HepG2 (cell line): ENCODE measurements around the gene APEX1. TPM values are rescaled to one million over a fixed set of nuclear protein-coding genes. Genes with fewer than 3 reads are reported as not detected.
A peak's percentile ranks its signal among the peaks of the same experiment; 100 is the strongest.

ENCODE experiments used
- ATF1 ChIP-seq: IDR thresholded peaks from 2 replicates; pipeline ENCODE4 v1.6.1; 2016; ENCODE audit warnings: mild to moderate bottlenecking, control low read depth
- CHCHD3 ChIP-seq: sonication (generic); formaldehyde crosslinking; IDR thresholded peaks from 2 replicates; pipeline ENCODE4 v1.8.0; 2022; ENCODE audit warnings: mild to moderate bottlenecking, missing genetic modification reagents, moderate library complexity
- KDM6A ChIP-seq: IDR thresholded peaks from 2 replicates; pipeline ENCODE4 v1.6.1; 2016; ENCODE audit warnings: low read depth
- KLF13 ChIP-seq: sonication (generic); formaldehyde crosslinking; IDR thresholded peaks from 2 replicates; pipeline ENCODE4 v1.4.0; 2020; ENCODE audit warnings: mild to moderate bottlenecking, missing genetic modification reagents
- MLXIP ChIP-seq: sonication (generic); formaldehyde crosslinking; IDR thresholded peaks from 2 replicates; pipeline ENCODE4 v1.9.0; 2021; ENCODE audit warnings: missing genetic modification reagents, borderline replicate concordance
- NCOA2 ChIP-seq: sonication (generic); formaldehyde crosslinking; IDR thresholded peaks from 2 replicates; pipeline ENCODE4 v1.8.0; 2022; ENCODE audit warnings: inconsistent platforms
- PAWR ChIP-seq: sonication (generic); formaldehyde crosslinking; IDR thresholded peaks from 2 replicates; pipeline ENCODE4 v1.4.0; 2020; ENCODE audit warnings: missing genetic modification reagents, mild to moderate bottlenecking, borderline replicate concordance
- POLR2AphosphoS5 ChIP-seq: IDR thresholded peaks from 2 replicates; pipeline ENCODE4 v1.6.1; 2012; ENCODE audit warnings: low read depth, low read length
- RFXANK ChIP-seq: IDR thresholded peaks from 2 replicates; pipeline ENCODE4 v1.6.1; 2016
- U2AF2 ChIP-seq: fragments of 200-400 bp; formaldehyde crosslinking; IDR thresholded peaks from 2 replicates; pipeline ENCODE4 v1.6.1; 2017; ENCODE audit warnings: low read depth, mild to moderate bottlenecking, low read length
- ZBTB3 ChIP-seq: sonication (generic); formaldehyde crosslinking; IDR thresholded peaks from 2 replicates; pipeline ENCODE4 v1.4.0; 2020; ENCODE audit warnings: low read depth, mild to moderate bottlenecking, moderate library complexity, missing genetic modification reagents, borderline replicate concordance
- ZC3H13 ChIP-seq: sonication (generic); formaldehyde crosslinking; IDR thresholded peaks from 2 replicates; pipeline ENCODE4 v1.8.1; 2023; ENCODE audit warnings: mild to moderate bottlenecking, missing genetic modification reagents, moderate library complexity
- ZC3H4 ChIP-seq: sonication (generic); formaldehyde crosslinking; IDR thresholded peaks from 2 replicates; pipeline ENCODE4 v1.4.0; 2020; ENCODE audit warnings: missing genetic modification reagents, borderline replicate concordance
- ZFX ChIP-seq: sonication (generic); formaldehyde crosslinking; IDR thresholded peaks from 2 replicates; pipeline ENCODE4 v1.4.0; 2020; ENCODE audit warnings: mild to moderate bottlenecking, low read depth, missing genetic modification reagents, moderate library complexity
- ZNF484 ChIP-seq: sonication (generic); formaldehyde crosslinking; IDR thresholded peaks from 2 replicates; pipeline ENCODE4 v1.5.1; 2020; ENCODE audit warnings: mild to moderate bottlenecking, low read depth, missing genetic modification reagents, borderline replicate concordance
- ZNF510 ChIP-seq: sonication (generic); formaldehyde crosslinking; IDR thresholded peaks from 2 replicates; pipeline ENCODE4 v1.4.0; 2020; ENCODE audit warnings: low read depth, mild to moderate bottlenecking, missing genetic modification reagents
- ZNF737 ChIP-seq: sonication (generic); formaldehyde crosslinking; IDR thresholded peaks from 2 replicates; pipeline ENCODE4 v1.5.0; 2020; ENCODE audit warnings: missing genetic modification reagents, mild to moderate bottlenecking, borderline replicate concordance
- ZNF749 ChIP-seq: sonication (generic); formaldehyde crosslinking; IDR thresholded peaks from 2 replicates; pipeline ENCODE4 v1.8.0; 2022; ENCODE audit warnings: mild to moderate bottlenecking, missing genetic modification reagents, moderate library complexity, borderline replicate concordance
- ZZZ3 ChIP-seq: sonication (generic); formaldehyde crosslinking; IDR thresholded peaks from 2 replicates; pipeline ENCODE4 v1.4.0; 2020; ENCODE audit warnings: missing genetic modification reagents, mild to moderate bottlenecking, borderline replicate concordance
- polyA plus RNA-seq, 8 experiments: library from polyadenylated mRNA; depleted of rRNA in 3 of 8; stranded (reverse) in 7 of 8; unstranded in 1 of 8; fragments of >200 nt; fragmentation: Illumina TruSeq in 4 of 8; extraction: Trizol in 4 of 8; gene quantifications; 2 replicates each; pipeline versions ENCODE4 v1.2.1 to v1.2.3, GENCODE V29; 2011 to 2016; ENCODE audit warnings: low read depth in 4 of 8, missing spikeins in 1 of 8, mixed read lengths in 1 of 8; ENCODE audit not compliant: insufficient read depth in 1 of 8
- total RNA-seq, 5 experiments: library from RNA; depleted of rRNA; stranded (reverse); fragments of >200 nt; fragmentation: Illumina TruSeq; extraction: Trizol; gene quantifications; 2 replicates each; pipeline ENCODE4 v1.2.3, GENCODE V29; 2016; ENCODE audit warnings: low read depth in 1 of 5
- TF ChIP-seq, protein P1 (sequence below): sonication (generic); formaldehyde crosslinking; IDR thresholded peaks from 2 replicates; pipeline ENCODE4 v1.8.0; 2022; ENCODE audit warnings: low read depth, missing genetic modification reagents
- TF ChIP-seq, protein P2 (sequence below): IDR thresholded peaks from 2 replicates; pipeline ENCODE4 v1.6.1; 2012; ENCODE audit warnings: low read depth, low read length, improper control_type of control experiment
- TF ChIP-seq, protein P3 (sequence below): sonication (generic); formaldehyde crosslinking; IDR thresholded peaks from 2 replicates; pipeline ENCODE4 v1.4.0; 2020; ENCODE audit warnings: missing genetic modification reagents

APEX1 gene
- total and polyA plus RNA-seq, 2 of the 13 experiments (the other 11 are each of a cell fraction or from before 2014, with no cell fraction given) = 171 to 405 TPM

- 0 out of 2 replicates have a peak, but pooled peaks have one; percentile 25 for TF ChIP-seq ZNF484 (CRISPR knock-in tag)
- no peak for TF ChIP-seq ZC3H13 (CRISPR knock-in tag)
- TF ChIP-seq, protein P1, sequence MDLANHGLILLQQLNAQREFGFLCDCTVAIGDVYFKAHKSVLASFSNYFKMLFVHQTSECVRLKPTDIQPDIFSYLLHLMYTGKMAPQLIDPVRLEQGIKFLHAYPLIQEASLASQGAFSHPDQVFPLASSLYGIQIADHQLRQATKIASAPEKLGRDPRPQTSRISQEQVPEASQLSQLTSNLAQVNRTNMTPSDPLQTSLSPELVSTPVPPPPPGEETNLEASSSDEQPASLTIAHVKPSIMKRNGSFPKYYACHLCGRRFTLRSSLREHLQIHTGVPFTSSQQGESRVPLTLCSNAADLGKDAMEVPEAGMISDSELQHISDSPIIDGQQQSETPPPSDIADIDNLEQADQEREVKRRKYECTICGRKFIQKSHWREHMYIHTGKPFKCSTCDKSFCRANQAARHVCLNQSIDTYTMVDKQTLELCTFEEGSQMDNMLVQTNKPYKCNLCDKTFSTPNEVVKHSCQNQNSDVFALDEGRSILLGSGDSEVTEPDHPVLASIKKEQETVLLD (CRISPR knock-in tag) = no peak
- no peak for TF ChIP-seq KLF13 (CRISPR knock-in tag)
- peak; percentile 48; the same call in 1 of the 2 replicates for TF ChIP-seq CHCHD3 (CRISPR knock-in tag)
- TF ChIP-seq ZC3H4 (CRISPR knock-in tag) = peak; percentile 70; the same call in 1 of the 2 replicates
- TF ChIP-seq ZZZ3 (CRISPR knock-in tag) = no peak
- TF ChIP-seq ZNF749 (CRISPR knock-in tag) = peak; percentile 76; the same call in 1 of the 2 replicates
- 0 out of 2 replicates have a peak, but pooled peaks have one; percentile 55 for TF ChIP-seq ATF1 (CRISPR knock-in tag)
- 0 out of 2 replicates have a peak, but pooled peaks have one; percentile 9 for TF ChIP-seq ZNF510 (CRISPR knock-in tag)
- TF ChIP-seq NCOA2 (CRISPR knock-in tag) = no peak
- TF ChIP-seq POLR2AphosphoS5 = no peak
- no peak for TF ChIP-seq U2AF2
- TF ChIP-seq KDM6A (CRISPR knock-in tag) = no peak
- no peak for TF ChIP-seq PAWR (CRISPR knock-in tag)
- TF ChIP-seq ZFX (CRISPR knock-in tag) = 0 out of 2 replicates have a peak, but pooled peaks have one; percentile 47
- TF ChIP-seq, protein P2, sequence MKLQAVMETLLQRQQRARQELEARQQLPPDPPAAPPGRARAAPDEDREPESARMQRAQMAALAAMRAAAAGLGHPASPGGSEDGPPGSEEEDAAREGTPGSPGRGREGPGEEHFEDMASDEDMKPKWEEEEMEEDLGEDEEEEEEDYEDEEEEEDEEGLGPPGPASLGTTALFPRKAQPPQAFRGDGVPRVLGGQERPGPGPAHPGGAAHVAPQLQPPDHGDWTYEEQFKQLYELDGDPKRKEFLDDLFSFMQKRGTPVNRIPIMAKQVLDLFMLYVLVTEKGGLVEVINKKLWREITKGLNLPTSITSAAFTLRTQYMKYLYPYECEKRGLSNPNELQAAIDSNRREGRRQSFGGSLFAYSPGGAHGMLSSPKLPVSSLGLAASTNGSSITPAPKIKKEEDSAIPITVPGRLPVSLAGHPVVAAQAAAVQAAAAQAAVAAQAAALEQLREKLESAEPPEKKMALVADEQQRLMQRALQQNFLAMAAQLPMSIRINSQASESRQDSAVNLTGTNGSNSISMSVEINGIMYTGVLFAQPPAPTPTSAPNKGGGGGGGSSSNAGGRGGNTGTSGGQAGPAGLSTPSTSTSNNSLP = no peak
- TF ChIP-seq ZNF737 (CRISPR knock-in tag) = no peak
- TF ChIP-seq RFXANK (CRISPR knock-in tag) = no peak
- TF ChIP-seq, protein P3, sequence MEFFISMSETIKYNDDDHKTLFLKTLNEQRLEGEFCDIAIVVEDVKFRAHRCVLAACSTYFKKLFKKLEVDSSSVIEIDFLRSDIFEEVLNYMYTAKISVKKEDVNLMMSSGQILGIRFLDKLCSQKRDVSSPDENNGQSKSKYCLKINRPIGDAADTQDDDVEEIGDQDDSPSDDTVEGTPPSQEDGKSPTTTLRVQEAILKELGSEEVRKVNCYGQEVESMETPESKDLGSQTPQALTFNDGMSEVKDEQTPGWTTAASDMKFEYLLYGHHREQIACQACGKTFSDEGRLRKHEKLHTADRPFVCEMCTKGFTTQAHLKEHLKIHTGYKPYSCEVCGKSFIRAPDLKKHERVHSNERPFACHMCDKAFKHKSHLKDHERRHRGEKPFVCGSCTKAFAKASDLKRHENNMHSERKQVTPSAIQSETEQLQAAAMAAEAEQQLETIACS (CRISPR knock-in tag) = peak; percentile 5; the same call in 1 of the 2 replicates
- no peak for TF ChIP-seq ZBTB3 (CRISPR knock-in tag)
- no peak for TF ChIP-seq MLXIP (CRISPR knock-in tag)
Observed at GRCh38 chr14:20455355-20456300, 602 bp downstream of the APEX1 start (continued).
